OCI-LY3 (cell line): ENCODE results near the gene PRKG2.
"Not testable (repeated sequence)": the region's sequence is repeated elsewhere in the genome, so short reads cannot be mapped to it uniquely, and the experiment has no call there.

Experiments used
- H2AFZ ChIP-seq: fragments of 200-600, 300-600 bp; shearing (Covaris generic); 2 replicates; pipeline ENCODE4 v1.6.0; 2014; ENCODE audit warnings: antibody characterized with exemption, low read depth, low read length
- H3K27ac ChIP-seq: fragments of 200-600, 300-600 bp; sonication (generic); 2 replicates; pipeline ENCODE4 v1.5.1; 2014; ENCODE audit warnings: mild to moderate bottlenecking, low read length, moderate library complexity, mixed read lengths
- H3K27me3 ChIP-seq: fragments of 200-600, 300-600 bp; sonication (generic); 2 replicates; pipeline ENCODE4 v1.6.1; 2014; ENCODE audit warnings: low read depth, low read length, mixed read lengths
- H3K36me3 ChIP-seq: fragments of 200-600, 300-600 bp; sonication (generic); replicated peaks from 2 replicates; pipeline ENCODE3; 2014; ENCODE audit warnings: low read depth, low read length, mixed read lengths
- H3K4me1 ChIP-seq: fragments of 300-600, 200-600 bp; sonication (generic); 2 replicates; pipeline ENCODE4 v1.6.1; 2014; ENCODE audit warnings: low read length, mixed read lengths
- H3K4me2 ChIP-seq: fragments of 200-600, 300-600 bp; sonication (generic); 2 replicates; pipeline ENCODE4 v1.6.1; 2014; ENCODE audit warnings: low read length, mixed read lengths
- H3K4me3 ChIP-seq: fragments of 300-600, 200-600 bp; sonication (generic); 2 replicates; pipeline ENCODE4 v1.5.1; 2014; ENCODE audit warnings: antibody characterized with exemption, mild to moderate bottlenecking, low read length, moderate library complexity
- H3K79me2 ChIP-seq: fragments of 300-600, 200-600 bp; shearing (Covaris generic); 2 replicates; pipeline ENCODE4 v1.6.1; 2014; ENCODE audit warnings: mild to moderate bottlenecking, low read length, mixed read lengths
- H3K9ac ChIP-seq: fragments of 300-600, 200-600 bp; shearing (Covaris generic); 2 replicates; pipeline ENCODE4 v1.6.0; 2014; ENCODE audit warnings: mild to moderate bottlenecking, low read length, moderate library complexity
- H3K9me3 ChIP-seq: fragments of 200-600, 300-600 bp; shearing (Covaris generic); 2 replicates; pipeline ENCODE4 v1.6.1; 2014; ENCODE audit warnings: low read length, mixed read lengths; ENCODE audit not compliant: insufficient read depth
- H4K20me1 ChIP-seq: fragments of 200-600, 300-600 bp; sonication (generic); 2 replicates; pipeline ENCODE4 v1.6.1; 2016; ENCODE audit warnings: low read length, mixed read lengths; ENCODE audit not compliant: insufficient read depth
- EZH2phosphoT487 ChIP-seq: fragments of 200-600 bp; shearing (Covaris generic); IDR thresholded peaks from 2 replicates; pipeline ENCODE4 v1.6.1; 2018; ENCODE audit warnings: antibody characterized with exemption, mixed run types, low read depth
- TF ChIP-seq, protein P1 (sequence below): fragments of 200-600, 300-600 bp; sonication (generic); IDR thresholded peaks from 2 replicates; pipeline ENCODE4 v1.5.1; 2014; ENCODE audit warnings: antibody characterized with exemption, low read length, low read depth

The PRKG2 gene

DNA sequence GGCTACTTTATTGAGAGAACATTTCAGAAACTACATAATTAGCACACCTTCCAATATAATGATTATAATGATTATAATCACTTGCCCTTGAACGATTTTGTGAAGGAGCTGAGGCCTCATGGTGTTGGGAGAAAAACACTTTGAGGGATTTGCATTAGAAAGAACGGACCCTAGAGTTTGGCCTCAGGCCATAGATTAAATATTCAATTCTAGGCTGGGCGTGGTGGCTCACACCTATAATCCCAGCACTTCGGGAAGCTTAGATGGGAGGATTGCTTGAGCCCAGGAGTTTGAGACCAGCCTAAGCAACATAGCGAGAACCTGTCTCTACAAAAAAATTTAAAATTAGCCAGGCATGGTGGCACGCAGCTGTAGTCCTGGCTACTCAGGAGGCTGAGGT lies 12.9 kb upstream of the PRKG2 start:
- Histone ChIP-seq H3K4me3 (no peak overlapping the region), H2AFZ (no peak overlapping the region), H4K20me1 (no peaks in the 10 kb centered on the region), H3K9ac (no peak overlapping the region), H3K9me3 (0 out of 2 replicates have a peak, but pooled peaks cover 4% of the 10 kb centered on the region), H3K27me3 (no peaks in the 10 kb centered on the region), H3K27ac (no peak overlapping the region), H3K79me2 (no peaks in the 10 kb centered on the region), H3K4me2 (no peak overlapping the region), H3K4me1 (no peaks in the 10 kb centered on the region), H3K36me3 (no peaks in the 10 kb centered on the region)
- no peak for TF ChIP-seq EZH2phosphoT487
- TF ChIP-seq, protein P1, sequence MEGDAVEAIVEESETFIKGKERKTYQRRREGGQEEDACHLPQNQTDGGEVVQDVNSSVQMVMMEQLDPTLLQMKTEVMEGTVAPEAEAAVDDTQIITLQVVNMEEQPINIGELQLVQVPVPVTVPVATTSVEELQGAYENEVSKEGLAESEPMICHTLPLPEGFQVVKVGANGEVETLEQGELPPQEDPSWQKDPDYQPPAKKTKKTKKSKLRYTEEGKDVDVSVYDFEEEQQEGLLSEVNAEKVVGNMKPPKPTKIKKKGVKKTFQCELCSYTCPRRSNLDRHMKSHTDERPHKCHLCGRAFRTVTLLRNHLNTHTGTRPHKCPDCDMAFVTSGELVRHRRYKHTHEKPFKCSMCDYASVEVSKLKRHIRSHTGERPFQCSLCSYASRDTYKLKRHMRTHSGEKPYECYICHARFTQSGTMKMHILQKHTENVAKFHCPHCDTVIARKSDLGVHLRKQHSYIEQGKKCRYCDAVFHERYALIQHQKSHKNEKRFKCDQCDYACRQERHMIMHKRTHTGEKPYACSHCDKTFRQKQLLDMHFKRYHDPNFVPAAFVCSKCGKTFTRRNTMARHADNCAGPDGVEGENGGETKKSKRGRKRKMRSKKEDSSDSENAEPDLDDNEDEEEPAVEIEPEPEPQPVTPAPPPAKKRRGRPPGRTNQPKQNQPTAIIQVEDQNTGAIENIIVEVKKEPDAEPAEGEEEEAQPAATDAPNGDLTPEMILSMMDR, result no peak

DNA sequence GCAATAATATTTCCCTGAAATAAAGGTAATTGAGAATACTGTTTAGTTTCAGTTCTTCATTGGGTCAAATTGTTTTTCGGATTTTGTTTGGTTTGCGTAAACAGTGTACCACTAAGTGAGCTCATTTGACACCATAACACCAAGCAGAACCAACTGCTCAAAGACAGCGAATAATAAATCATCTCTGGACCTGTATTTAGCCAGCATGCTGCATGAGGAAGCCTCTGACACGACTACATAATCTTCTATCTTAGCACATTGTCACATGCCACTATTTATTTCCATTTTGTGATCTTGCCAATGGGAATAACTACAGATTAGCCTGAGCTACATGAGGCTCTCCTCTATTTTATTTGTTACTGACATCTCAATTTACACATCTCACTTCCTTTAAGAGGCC lies 12.1 kb upstream of the PRKG2 start:
- Histone ChIP-seq H3K36me3 (no peaks in the 10 kb centered on the region), H3K79me2 (no peaks in the 10 kb centered on the region), H3K4me2 (no peak overlapping the region), H3K27ac (no peak overlapping the region), H3K9me3 (0 out of 2 replicates have a peak, but pooled peaks cover 4% of the 10 kb centered on the region), H3K4me1 (no peaks in the 10 kb centered on the region), H2AFZ (no peak overlapping the region), H3K4me3 (no peak overlapping the region), H4K20me1 (no peaks in the 10 kb centered on the region), H3K27me3 (no peaks in the 10 kb centered on the region), H3K9ac (no peak overlapping the region)
- TF ChIP-seq EZH2phosphoT487, result no peak
- TF ChIP-seq, protein P1, result no peak

DNA sequence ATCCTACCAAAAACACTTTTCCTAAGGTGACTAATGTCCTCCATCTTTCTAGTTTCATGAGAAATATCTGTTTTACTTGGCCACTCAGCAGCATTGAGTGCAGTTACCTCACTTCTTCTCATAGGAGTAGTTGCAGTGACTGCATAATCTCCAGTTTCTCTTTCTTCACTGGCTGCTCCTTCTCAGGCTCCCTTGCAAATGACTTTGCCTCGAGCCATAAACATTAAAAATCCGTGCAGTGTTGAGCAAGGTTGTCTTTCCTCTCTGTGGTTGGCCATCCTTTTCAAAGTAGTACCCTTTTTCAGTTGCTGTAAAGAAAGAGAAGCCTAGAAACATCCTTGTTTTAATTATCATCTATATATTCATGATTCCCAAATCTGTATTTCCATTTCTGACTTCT lies 10.2 kb upstream of the PRKG2 start:
- no peaks in the 10 kb centered on the region for H3K36me3 ChIP-seq

DNA sequence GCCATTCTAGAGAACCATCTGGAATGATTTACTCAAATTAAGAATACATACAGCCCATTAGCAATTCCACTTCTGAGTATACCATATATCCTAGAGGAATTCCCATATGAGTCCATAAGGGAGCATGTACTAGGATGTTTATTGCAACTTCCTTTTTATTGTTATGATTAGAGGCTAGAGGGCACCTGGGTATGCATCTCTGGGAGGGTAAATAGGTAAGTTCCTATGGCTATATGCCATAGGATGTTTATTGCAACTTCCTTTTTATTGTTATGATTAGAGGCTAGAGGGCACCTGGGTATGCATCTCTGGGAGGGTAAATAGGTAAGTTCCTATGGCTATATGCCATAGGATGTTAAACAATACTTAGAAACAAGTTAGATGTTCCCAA lies 7.1 kb upstream of the PRKG2 start:
- not testable (repeated sequence) for H3K4me1 ChIP-seq, H3K9me3 ChIP-seq, H3K27ac ChIP-seq, H2AFZ ChIP-seq, H4K20me1 ChIP-seq, H3K4me3 ChIP-seq, H3K4me2 ChIP-seq, H3K27me3 ChIP-seq, H3K36me3 ChIP-seq, H3K79me2 ChIP-seq, H3K9ac ChIP-seq

More for the DNA sequence above, 10.2 kb upstream of the PRKG2 start:
- TF ChIP-seq EZH2phosphoT487, result no peak
- TF ChIP-seq, protein P1, result no peak
- no peak overlapping the region for H3K4me3 ChIP-seq
- H4K20me1 ChIP-seq, result no peaks in the 10 kb centered on the region
- H2AFZ ChIP-seq, result no peak overlapping the region
- H3K27ac ChIP-seq, result no peak overlapping the region
- no peak overlapping the region for H3K4me2 ChIP-seq
- no peak overlapping the region for H3K9ac ChIP-seq
- H3K79me2 ChIP-seq, result no peaks in the 10 kb centered on the region
- H3K9me3 ChIP-seq, result no peaks in the 10 kb centered on the region
- H3K4me1 ChIP-seq, result no peaks in the 10 kb centered on the region
- H3K27me3 ChIP-seq, result no peaks in the 10 kb centered on the region
